K562 (cell line): ENCODE measurements around the gene WWOX. TPM values are rescaled to one million over a fixed set of nuclear protein-coding genes. Genes with fewer than 3 reads are reported as not detected.

Source experiments
- ATAC-seq: fragments of 200-7000 bp; cut with Tn5 transposase; 3 replicates; pipeline ENCODE4 v1.9.1; 2020; ENCODE audit warnings: moderate library complexity
- BruUV-seq: library from RNA; stranded (reverse); fragments of 400-500 nt; replicated peaks from 2 replicates; lab custom pipeline; 2021; lab: Mats Ljungman, UMichigan
- CTCF ChIA-PET: fragments of 300-600 bp; formaldehyde crosslinking; extraction: SDS; loops from one replicate; lab custom pipeline; 2021; ENCODE audit warnings: low intra/inter-chr PET ratio; lab: Yijun Ruan, JAX
- POLR2A ChIA-PET: fragments of 300-600, 350-650 bp; sonication (Branson Sonifier 250); formaldehyde crosslinking; extraction: SDS; loops from one replicate; lab custom pipeline; 2021; ENCODE audit warnings: antibody characterized with exemption, inconsistent platforms; lab: Yijun Ruan, JAX
- DNase-seq, 4 experiments: peaks; one replicate each; pipeline versions ENCODE4 v3.0.0 to v3.0.0-alpha.2; 2011 to 2018; ENCODE audit warnings: low spot score in 3 of 4, mixed read lengths in 3 of 4; ENCODE audit errors: extremely low read depth in 1 of 4
- FAIRE-seq: peaks from 2 replicates; lab custom pipeline; 2011; peaks lifted over from hg19 to GRCh38; lab: Jason Lieb, UNC
- H2AFZ ChIP-seq: 2 replicates; pipeline ENCODE4 v1.6.0; 2011; ENCODE audit warnings: low read depth, low read length, control low read depth, inconsistent platforms
- H3K27ac ChIP-seq: fragments of 200-600 bp; 3 replicates; pipeline ENCODE4 v1.8.0; 2011; ENCODE audit warnings: low read depth, mild to moderate bottlenecking, control low read depth, inconsistent platforms, low read length, moderate library complexity, mixed read lengths; ENCODE audit errors: extremely low read depth
- H3K27me3 ChIP-seq, 2 experiments: fragments of 300-600 bp in 1 of 2; 2 replicates in 1 of 2; 3 replicates in 1 of 2; pipeline versions ENCODE4 v1.6.0 to v1.8.0; 2011; ENCODE audit warnings: inconsistent platforms in 2 of 2, low read length in 2 of 2, mild to moderate bottlenecking in 1 of 2, mixed read lengths in 1 of 2, moderate library complexity in 1 of 2; ENCODE audit not compliant: control insufficient read depth in 2 of 2, insufficient read depth in 2 of 2
- H3K36me3 ChIP-seq: fragments of 300-600 bp; 3 replicates; pipeline ENCODE4 v1.8.0; 2011; ENCODE audit warnings: mild to moderate bottlenecking, low read length, inconsistent platforms; ENCODE audit not compliant: control insufficient read depth, insufficient read depth
- H3K4me1 ChIP-seq, 2 experiments: fragments of 200-600 bp in 1 of 2; replicated peaks in 1 of 2; 2 replicates in 1 of 2; 3 replicates in 1 of 2; pipeline versions ENCODE4 v1.5.1 to v1.8.0; 2011; ENCODE audit warnings: inconsistent platforms in 2 of 2, low read length in 2 of 2, mild to moderate bottlenecking in 1 of 2, mixed read lengths in 1 of 2, moderate library complexity in 1 of 2; ENCODE audit not compliant: control insufficient read depth in 2 of 2, insufficient read depth in 2 of 2
- H3K4me2 ChIP-seq: 2 replicates; pipeline ENCODE4 v1.6.1; 2011; ENCODE audit warnings: low read length, control low read depth, inconsistent platforms, mixed read lengths; ENCODE audit not compliant: insufficient read depth
- H3K4me3 ChIP-seq: fragments of 200-600 bp; sonication (generic), shearing (Covaris generic); 2 replicates; pipeline ENCODE4 v1.5.1; 2016; ENCODE audit warnings: control low read depth, inconsistent platforms
- H3K79me2 ChIP-seq: fragments of 200-600 bp; 3 replicates; pipeline ENCODE4 v1.8.0; 2011; ENCODE audit warnings: low read length, inconsistent platforms; ENCODE audit not compliant: control insufficient read depth, insufficient read depth
- H3K9ac ChIP-seq, 2 experiments: 2 replicates each; pipeline versions ENCODE4 v1.6.0 to v1.6.1; 2011; ENCODE audit warnings: low read depth in 2 of 2, low read length in 2 of 2, control low read depth in 1 of 2, inconsistent platforms in 1 of 2, mild to moderate bottlenecking in 1 of 2, mixed read lengths in 1 of 2; ENCODE audit not compliant: insufficient read depth in 1 of 2
- H3K9me1 ChIP-seq: one replicate; pipeline ENCODE4 v1.6.0; 2011; ENCODE audit warnings: inconsistent platforms, mild to moderate bottlenecking, low read length, moderate library complexity; ENCODE audit not compliant: control insufficient read depth, insufficient read depth
- H3K9me3 ChIP-seq: replicated peaks from 2 replicates; pipeline ENCODE4 v1.5.1; 2011; ENCODE audit warnings: low read depth, low read length, inconsistent platforms; ENCODE audit not compliant: control insufficient read depth, insufficient read depth
- H4K20me1 ChIP-seq: replicated peaks from 2 replicates; pipeline ENCODE4 v1.6.1; 2011; ENCODE audit warnings: low read length, inconsistent platforms, mixed read lengths; ENCODE audit not compliant: control insufficient read depth, insufficient read depth
- ADNP ChIP-seq: fragments of 200-800 bp; sonication (Bioruptor generic); IDR thresholded peaks from 2 replicates; pipeline ENCODE4 v1.6.1; 2016; ENCODE audit warnings: missing genetic modification characterization, missing compliant biosample characterization
- FOXA3 ChIP-seq, 2 experiments: fragments of 450-650 bp in 1 of 2; sonication (generic) in 1 of 2; formaldehyde crosslinking; IDR thresholded peaks in 1 of 2; conservative IDR thresholded peaks in 1 of 2; 2 replicates each; pipeline versions ENCODE4 v1.4.0 to v1.8.0; 2020 to 2022; ENCODE audit warnings: mild to moderate bottlenecking in 2 of 2, missing genetic modification reagents in 1 of 2
- GATA2 ChIP-seq: sonication (generic); formaldehyde crosslinking; IDR thresholded peaks from 2 replicates; pipeline ENCODE4 v1.4.0; 2020; ENCODE audit warnings: mild to moderate bottlenecking, missing genetic modification reagents
- MYNN ChIP-seq, 2 experiments: sonication (generic); formaldehyde crosslinking in 1 of 2; IDR thresholded peaks; 2 replicates each; pipeline versions ENCODE4 v1.5.0 to v1.6.1; 2016 to 2020; ENCODE audit warnings: antibody characterized with exemption in 1 of 2, missing genetic modification reagents in 1 of 2
- NFXL1 ChIP-seq: fragments of 450-650 bp; formaldehyde crosslinking; IDR thresholded peaks from 2 replicates; pipeline ENCODE4 v1.4.0; 2021; ENCODE audit warnings: mild to moderate bottlenecking
- PML ChIP-seq: IDR thresholded peaks from 2 replicates; pipeline ENCODE4 v1.6.1; 2012; ENCODE audit warnings: low read length, inconsistent platforms
- PPARD ChIP-seq: fragments of 250-450 bp; sonication (Bioruptor Pico); IDR thresholded peaks from 2 replicates; pipeline ENCODE4 v1.8.0; 2022; ENCODE audit warnings: inconsistent platforms, mild to moderate bottlenecking, moderate library complexity
- TAL1 ChIP-seq: fragments of 450-650 bp; IDR thresholded peaks from 2 replicates; pipeline ENCODE4 v1.6.1; 2016; ENCODE audit warnings: mild to moderate bottlenecking
- ZBTB7A ChIP-seq: IDR thresholded peaks from 2 replicates; pipeline ENCODE4 v1.6.1; 2011; ENCODE audit warnings: low read depth, mild to moderate bottlenecking, low read length, moderate library complexity, borderline replicate concordance; ENCODE audit not compliant: control insufficient read depth
- ZKSCAN1 ChIP-seq: fragments of 150-350 bp; IDR thresholded peaks from 2 replicates; pipeline ENCODE4 v1.6.1; 2016; ENCODE audit warnings: low read depth, low read length
- ZNF12 ChIP-seq: sonication (generic); formaldehyde crosslinking; IDR thresholded peaks from 2 replicates; pipeline ENCODE4 v1.4.0; 2020; ENCODE audit warnings: mild to moderate bottlenecking, missing genetic modification reagents
- ZNF134 ChIP-seq: fragments of 250-450 bp; sonication (Bioruptor Pico); conservative IDR thresholded peaks from 2 replicates; pipeline ENCODE4 v1.4.0; 2020
- ZNF165 ChIP-seq: fragments of 250-450 bp; sonication (Bioruptor Pico); IDR thresholded peaks from 2 replicates; pipeline ENCODE4 v1.4.0; 2020; ENCODE audit warnings: borderline replicate concordance
- ZNF707 ChIP-seq: fragments of 250-450 bp; sonication (Bioruptor Pico); conservative IDR thresholded peaks from 2 replicates; pipeline ENCODE4 v1.8.0; 2022; ENCODE audit warnings: inconsistent platforms, mild to moderate bottlenecking, moderate library complexity
- WGBS: fragments of 100-300 bp; shearing (Covaris generic); methylation state at CpG from one replicate; pipeline ENCODE4 v1.1.6; 2016; ENCODE audit warnings: low coverage, mixed read lengths; ENCODE audit not compliant: insufficient coverage; ENCODE audit errors: missing lambda C conversion rate; 5-methylcytosine and 5-hydroxymethylcytosine counted together
- in situ Hi-C: fragments of 300-500 bp; cut with MboI; formaldehyde crosslinking; loops from 4 replicates; pipeline ENCODE4 v1.15.0; 2018; ENCODE audit warnings: inconsistent platforms, mixed read lengths
- intact Hi-C: fragments of 100-400 bp; cut with micrococcal nuclease; formaldehyde crosslinking; loops from 2 replicates; pipeline ENCODE4 v1.14.2; 2022
- polyA plus RNA-seq, 8 experiments: library from polyadenylated mRNA; depleted of rRNA in 4 of 8; stranded (reverse) in 5 of 8; unstranded in 3 of 8; fragments of >200 nt; fragmentation: Nextera tagmentation in 2 of 8; fragmentation: Illumina TruSeq in 1 of 8; extraction: Ambion mirVana in 2 of 8; extraction: Trizol in 1 of 8; gene quantifications; 2 replicates each; pipeline versions ENCODE4 v1.2.1 to v1.2.3, GENCODE V29; 2011 to 2014; ENCODE audit warnings: inconsistent platforms in 1 of 8, missing spikeins in 1 of 8
- total RNA-seq, 7 experiments: library from RNA; depleted of rRNA in 6 of 7; stranded (reverse); fragments of >200 nt in 6 of 7; fragmentation: Illumina TruSeq in 2 of 7; extraction: Trizol in 2 of 7; gene quantifications; 2 replicates each; pipeline versions ENCODE4 v1.2.1 to v1.2.3, GENCODE V29; 2011 to 2021; ENCODE audit warnings: low replicate concordance in 1 of 7
- TF ChIP-seq, protein P1 (sequence below): fragments of 450-650 bp; formaldehyde crosslinking; IDR thresholded peaks from 2 replicates; pipeline ENCODE4 v1.4.0; 2020; ENCODE audit warnings: mild to moderate bottlenecking, moderate library complexity
- TF ChIP-seq, protein P2 (sequence below): conservative IDR thresholded peaks from 2 replicates; pipeline ENCODE4 v1.6.1; 2011; ENCODE audit warnings: low read depth, mild to moderate bottlenecking, low read length; ENCODE audit not compliant: control insufficient read depth
- TF ChIP-seq, protein P3 (sequence below): fragments of 450-650 bp; IDR thresholded peaks from 2 replicates; pipeline ENCODE4 v1.6.1; 2016; ENCODE audit warnings: low read depth, mild to moderate bottlenecking, moderate library complexity
- TF ChIP-seq, protein P4 (sequence below): fragments of 450-650 bp; formaldehyde crosslinking; IDR thresholded peaks from 2 replicates; pipeline ENCODE4 v1.4.0; 2020; ENCODE audit warnings: mild to moderate bottlenecking, moderate library complexity

Gene WWOX
- total and polyA plus RNA-seq, 9 of the 15 experiments (the other 6 are each of a cell fraction or from before 2014, with no cell fraction given): 1.6 to 22.7 (median 8.1) TPM

DNA sequence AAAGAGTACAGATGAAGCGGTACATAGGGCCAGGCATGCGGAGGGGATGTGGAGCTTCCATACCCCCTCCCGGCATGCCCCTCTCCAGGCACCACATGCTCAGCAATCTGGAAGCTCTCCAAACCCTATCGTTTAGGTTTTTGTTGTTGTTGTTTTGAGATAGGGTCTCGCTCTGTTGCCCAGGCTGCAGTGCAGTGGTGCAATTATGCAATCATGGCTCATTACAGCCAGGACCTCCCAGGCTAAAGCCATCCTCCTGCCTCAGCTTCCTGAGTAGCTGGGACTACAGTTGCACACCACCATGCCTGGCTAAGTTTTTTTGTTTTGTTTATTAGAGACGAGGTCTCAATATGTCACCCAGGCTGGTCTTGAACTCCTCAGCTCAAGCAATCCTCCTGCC is 50.8 kb downstream of the WWOX start:
- no peak for TF ChIP-seq PPARD (CRISPR knock-in tag)
- no peak for TF ChIP-seq ZKSCAN1
- no peak for TF ChIP-seq ZNF134
- TF ChIP-seq, protein P1, sequence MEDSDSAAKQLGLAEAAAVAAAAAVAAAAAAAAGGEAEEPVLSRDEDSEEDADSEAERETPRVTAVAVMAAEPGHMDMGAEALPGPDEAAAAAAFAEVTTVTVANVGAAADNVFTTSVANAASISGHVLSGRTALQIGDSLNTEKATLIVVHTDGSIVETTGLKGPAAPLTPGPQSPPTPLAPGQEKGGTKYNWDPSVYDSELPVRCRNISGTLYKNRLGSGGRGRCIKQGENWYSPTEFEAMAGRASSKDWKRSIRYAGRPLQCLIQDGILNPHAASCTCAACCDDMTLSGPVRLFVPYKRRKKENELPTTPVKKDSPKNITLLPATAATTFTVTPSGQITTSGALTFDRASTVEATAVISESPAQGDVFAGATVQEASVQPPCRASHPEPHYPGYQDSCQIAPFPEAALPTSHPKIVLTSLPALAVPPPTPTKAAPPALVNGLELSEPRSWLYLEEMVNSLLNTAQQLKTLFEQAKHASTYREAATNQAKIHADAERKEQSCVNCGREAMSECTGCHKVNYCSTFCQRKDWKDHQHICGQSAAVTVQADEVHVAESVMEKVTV (CRISPR knock-in tag): no peak
- TF ChIP-seq NFXL1 (CRISPR knock-in tag): no peak
- TF ChIP-seq GATA2: no peak
- TF ChIP-seq ZNF165 (CRISPR knock-in tag): no peak
- no peak for TF ChIP-seq ZBTB7A
- TF ChIP-seq, protein P2, sequence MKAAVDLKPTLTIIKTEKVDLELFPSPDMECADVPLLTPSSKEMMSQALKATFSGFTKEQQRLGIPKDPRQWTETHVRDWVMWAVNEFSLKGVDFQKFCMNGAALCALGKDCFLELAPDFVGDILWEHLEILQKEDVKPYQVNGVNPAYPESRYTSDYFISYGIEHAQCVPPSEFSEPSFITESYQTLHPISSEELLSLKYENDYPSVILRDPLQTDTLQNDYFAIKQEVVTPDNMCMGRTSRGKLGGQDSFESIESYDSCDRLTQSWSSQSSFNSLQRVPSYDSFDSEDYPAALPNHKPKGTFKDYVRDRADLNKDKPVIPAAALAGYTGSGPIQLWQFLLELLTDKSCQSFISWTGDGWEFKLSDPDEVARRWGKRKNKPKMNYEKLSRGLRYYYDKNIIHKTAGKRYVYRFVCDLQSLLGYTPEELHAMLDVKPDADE: no peak
- TF ChIP-seq ZNF12 (CRISPR knock-in tag): no peak
- TF ChIP-seq, protein P3, sequence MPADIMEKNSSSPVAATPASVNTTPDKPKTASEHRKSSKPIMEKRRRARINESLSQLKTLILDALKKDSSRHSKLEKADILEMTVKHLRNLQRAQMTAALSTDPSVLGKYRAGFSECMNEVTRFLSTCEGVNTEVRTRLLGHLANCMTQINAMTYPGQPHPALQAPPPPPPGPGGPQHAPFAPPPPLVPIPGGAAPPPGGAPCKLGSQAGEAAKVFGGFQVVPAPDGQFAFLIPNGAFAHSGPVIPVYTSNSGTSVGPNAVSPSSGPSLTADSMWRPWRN: no peak
- TF ChIP-seq TAL1: no peak
- TF ChIP-seq ADNP (tag): no peak
- TF ChIP-seq, protein P4, sequence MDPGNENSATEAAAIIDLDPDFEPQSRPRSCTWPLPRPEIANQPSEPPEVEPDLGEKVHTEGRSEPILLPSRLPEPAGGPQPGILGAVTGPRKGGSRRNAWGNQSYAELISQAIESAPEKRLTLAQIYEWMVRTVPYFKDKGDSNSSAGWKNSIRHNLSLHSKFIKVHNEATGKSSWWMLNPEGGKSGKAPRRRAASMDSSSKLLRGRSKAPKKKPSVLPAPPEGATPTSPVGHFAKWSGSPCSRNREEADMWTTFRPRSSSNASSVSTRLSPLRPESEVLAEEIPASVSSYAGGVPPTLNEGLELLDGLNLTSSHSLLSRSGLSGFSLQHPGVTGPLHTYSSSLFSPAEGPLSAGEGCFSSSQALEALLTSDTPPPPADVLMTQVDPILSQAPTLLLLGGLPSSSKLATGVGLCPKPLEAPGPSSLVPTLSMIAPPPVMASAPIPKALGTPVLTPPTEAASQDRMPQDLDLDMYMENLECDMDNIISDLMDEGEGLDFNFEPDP (CRISPR knock-in tag): no peak
- no peak for TF ChIP-seq MYNN (IDR thresholded peaks at IDR 0.05)
- TF ChIP-seq MYNN (CRISPR knock-in tag; IDR thresholded peaks at IDR 0.05): no peak
- TF ChIP-seq ZNF707 (CRISPR knock-in tag): no peak
- no peak for TF ChIP-seq PML
- no peak for TF ChIP-seq FOXA3 (CRISPR knock-in tag; conservative IDR thresholded peaks at IDR 0.05 in 1 of 2, IDR thresholded peaks at IDR 0.05 in 1 of 2)
- FAIRE-seq: no peak
- Histone ChIP-seq H3K36me3 (no peaks in the 10 kb centered on the region), H3K27me3 (peaks cover 5 to 9% of the 10 kb centered on the region in 2 experiments; a peak in 3 of 5 replicates), H2AFZ (no peak overlapping the region), H3K9ac (no peak overlapping the region), H3K4me3 (no peak overlapping the region), H3K4me2 (no peak overlapping the region), H3K4me1 (no peaks in the 10 kb centered on the region), H3K79me2 (no peaks in the 10 kb centered on the region), H3K9me3 (no peaks in the 10 kb centered on the region), H3K27ac (no peak overlapping the region), H4K20me1 (no peaks in the 10 kb centered on the region; the same call in 1 of the 2 replicates), H3K9me1 (no peaks in the 10 kb centered on the region)
- WGBS: 25% methylated on average over 5 of the region's 6 CpGs
- CTCF ChIA-PET: no interaction called here
- ATAC-seq: no peak
- in situ Hi-C loops: no loop called here
- BruUV-seq: no TSS peak
- intact Hi-C loops: no loop called here
- no peak for DNase-seq
- POLR2A ChIA-PET: interaction anchor here (0.6 to 1.1 kb wide), 2 partner anchors 13 kb away, joined by 3 to 4 read pairs; no protein-coding TSS in a partner anchor
